ENCODE measurements around the gene ZMIZ1.

- TF ChIP-seq SUZ12 (IDR thresholded peaks at IDR 0.05; ENCODE audit: extremely low read depth, insufficient read depth, insufficient read length), result no peak
- no peak for TF ChIP-seq ZNF274 (IDR thresholded peaks at IDR 0.05; ENCODE audit: low read depth, low read length)
Measured at GRCh38 chr10:79088613-79089355, 20.0 kb downstream of the ZMIZ1 start.

Measured in NT2/D1 (cell line).